K562 (cell line): ENCODE results near the gene PHB1. TPM values are rescaled to one million over a fixed set of nuclear protein-coding genes. Genes with fewer than 3 reads are reported as not detected.
"Not testable (repeated sequence)": the region's sequence is repeated elsewhere in the genome, so short reads cannot be mapped to it uniquely, and the experiment has no call there.

Experiments used
- ATAC-seq: fragments of 200-7000 bp; cut with Tn5 transposase; 3 replicates; pipeline ENCODE4 v1.9.1; 2020; ENCODE audit warnings: moderate library complexity
- BruUV-seq: library from RNA; stranded (reverse); fragments of 400-500 nt; replicated peaks from 2 replicates; lab custom pipeline; 2021; lab: Mats Ljungman, UMichigan
- CTCF ChIA-PET: fragments of 300-600 bp; formaldehyde crosslinking; extraction: SDS; loops from one replicate; lab custom pipeline; 2021; ENCODE audit warnings: low intra/inter-chr PET ratio; lab: Yijun Ruan, JAX
- POLR2A ChIA-PET: fragments of 300-600, 350-650 bp; sonication (Branson Sonifier 250); formaldehyde crosslinking; extraction: SDS; loops from one replicate; lab custom pipeline; 2021; ENCODE audit warnings: antibody characterized with exemption, inconsistent platforms; lab: Yijun Ruan, JAX
- DNase-seq, 4 experiments: peaks; one replicate each; pipeline versions ENCODE4 v3.0.0 to v3.0.0-alpha.2; 2011 to 2018; ENCODE audit warnings: low spot score in 3 of 4, mixed read lengths in 3 of 4; ENCODE audit errors: extremely low read depth in 1 of 4
- FAIRE-seq: peaks from 2 replicates; lab custom pipeline; 2011; peaks lifted over from hg19 to GRCh38; lab: Jason Lieb, UNC
- H2AFZ ChIP-seq: 2 replicates; pipeline ENCODE4 v1.6.0; 2011; ENCODE audit warnings: low read depth, low read length, control low read depth, inconsistent platforms
- H3K27ac ChIP-seq: fragments of 200-600 bp; 3 replicates; pipeline ENCODE4 v1.8.0; 2011; ENCODE audit warnings: low read depth, mild to moderate bottlenecking, control low read depth, inconsistent platforms, low read length, moderate library complexity, mixed read lengths; ENCODE audit errors: extremely low read depth
- H3K27me3 ChIP-seq, 2 experiments: fragments of 300-600 bp in 1 of 2; 2 replicates in 1 of 2; 3 replicates in 1 of 2; pipeline versions ENCODE4 v1.6.0 to v1.8.0; 2011; ENCODE audit warnings: inconsistent platforms in 2 of 2, low read length in 2 of 2, mild to moderate bottlenecking in 1 of 2, mixed read lengths in 1 of 2, moderate library complexity in 1 of 2; ENCODE audit not compliant: control insufficient read depth in 2 of 2, insufficient read depth in 2 of 2
- H3K36me3 ChIP-seq: fragments of 300-600 bp; 3 replicates; pipeline ENCODE4 v1.8.0; 2011; ENCODE audit warnings: mild to moderate bottlenecking, low read length, inconsistent platforms; ENCODE audit not compliant: control insufficient read depth, insufficient read depth
- H3K4me1 ChIP-seq, 2 experiments: fragments of 200-600 bp in 1 of 2; replicated peaks in 1 of 2; 2 replicates in 1 of 2; 3 replicates in 1 of 2; pipeline versions ENCODE4 v1.5.1 to v1.8.0; 2011; ENCODE audit warnings: inconsistent platforms in 2 of 2, low read length in 2 of 2, mild to moderate bottlenecking in 1 of 2, mixed read lengths in 1 of 2, moderate library complexity in 1 of 2; ENCODE audit not compliant: control insufficient read depth in 2 of 2, insufficient read depth in 2 of 2
- H3K4me2 ChIP-seq: 2 replicates; pipeline ENCODE4 v1.6.1; 2011; ENCODE audit warnings: low read length, control low read depth, inconsistent platforms, mixed read lengths; ENCODE audit not compliant: insufficient read depth
- H3K4me3 ChIP-seq: fragments of 200-600 bp; sonication (generic), shearing (Covaris generic); 2 replicates; pipeline ENCODE4 v1.5.1; 2016; ENCODE audit warnings: control low read depth, inconsistent platforms
- H3K79me2 ChIP-seq: fragments of 200-600 bp; 3 replicates; pipeline ENCODE4 v1.8.0; 2011; ENCODE audit warnings: low read length, inconsistent platforms; ENCODE audit not compliant: control insufficient read depth, insufficient read depth
- H3K9ac ChIP-seq, 2 experiments: 2 replicates each; pipeline versions ENCODE4 v1.6.0 to v1.6.1; 2011; ENCODE audit warnings: low read depth in 2 of 2, low read length in 2 of 2, control low read depth in 1 of 2, inconsistent platforms in 1 of 2, mild to moderate bottlenecking in 1 of 2, mixed read lengths in 1 of 2; ENCODE audit not compliant: insufficient read depth in 1 of 2
- H3K9me1 ChIP-seq: one replicate; pipeline ENCODE4 v1.6.0; 2011; ENCODE audit warnings: inconsistent platforms, mild to moderate bottlenecking, low read length, moderate library complexity; ENCODE audit not compliant: control insufficient read depth, insufficient read depth
- H3K9me3 ChIP-seq: replicated peaks from 2 replicates; pipeline ENCODE4 v1.5.1; 2011; ENCODE audit warnings: low read depth, low read length, inconsistent platforms; ENCODE audit not compliant: control insufficient read depth, insufficient read depth
- H4K20me1 ChIP-seq: replicated peaks from 2 replicates; pipeline ENCODE4 v1.6.1; 2011; ENCODE audit warnings: low read length, inconsistent platforms, mixed read lengths; ENCODE audit not compliant: control insufficient read depth, insufficient read depth
- ATF3 ChIP-seq, 2 experiments: fragments of 450-650 bp in 1 of 2; sonication (generic) in 1 of 2; formaldehyde crosslinking in 1 of 2; IDR thresholded peaks in 1 of 2; conservative IDR thresholded peaks in 1 of 2; 2 replicates each; pipeline versions ENCODE4 v1.6.1 to v1.8.1; 2016 to 2023; ENCODE audit warnings: mild to moderate bottlenecking in 2 of 2, moderate library complexity in 2 of 2, inconsistent platforms in 1 of 2, missing genetic modification reagents in 1 of 2
- CREM ChIP-seq: IDR thresholded peaks from 2 replicates; pipeline ENCODE4 v1.6.1; 2014; ENCODE audit warnings: antibody characterized with exemption, low read depth
- DPF2 ChIP-seq: fragments of 450-650 bp; IDR thresholded peaks from 2 replicates; pipeline ENCODE4 v1.6.1; 2016
- EGR1 ChIP-seq: fragments of 450-650 bp; conservative IDR thresholded peaks from 2 replicates; pipeline ENCODE4 v1.6.1; 2017; ENCODE audit warnings: mild to moderate bottlenecking
- ETV6 ChIP-seq, 3 experiments: fragments of 150-350 bp in 1 of 3; sonication (generic) in 1 of 3; formaldehyde crosslinking in 1 of 3; IDR thresholded peaks; 2 replicates each; pipeline versions ENCODE4 v1.6.1 to v1.8.0; 2014 to 2022; ENCODE audit warnings: borderline replicate concordance in 2 of 3, low read depth in 2 of 3, antibody characterized with exemption in 1 of 3, low read length in 1 of 3, mild to moderate bottlenecking in 1 of 3, missing genetic modification reagents in 1 of 3
- FOSL1 ChIP-seq: fragments of 200-800 bp; sonication (Bioruptor generic); conservative IDR thresholded peaks from 2 replicates; pipeline ENCODE4 v1.6.1; 2016; ENCODE audit warnings: missing genetic modification characterization, missing compliant biosample characterization
- FOXM1 ChIP-seq, 2 experiments: fragments of 450-650 bp in 1 of 2; sonication (generic) in 1 of 2; formaldehyde crosslinking in 1 of 2; IDR thresholded peaks; 2 replicates each; pipeline versions ENCODE4 v1.6.1 to v1.9.0; 2017 to 2022; ENCODE audit warnings: low read depth in 2 of 2, mild to moderate bottlenecking in 2 of 2, missing genetic modification reagents in 1 of 2, moderate library complexity in 1 of 2
- KDM1A ChIP-seq, 2 experiments: fragments of 450-650 bp; IDR thresholded peaks; 2 replicates each; pipeline ENCODE4 v1.6.1; 2016; ENCODE audit warnings: mild to moderate bottlenecking in 2 of 2
- MIER1 ChIP-seq: fragments of 450-650 bp; IDR thresholded peaks from 2 replicates; pipeline ENCODE4 v1.6.1; 2016; ENCODE audit warnings: antibody characterized with exemption, mild to moderate bottlenecking, low read depth
- NR2C1 ChIP-seq, 2 experiments: fragments of 450-650 bp; IDR thresholded peaks; 2 replicates each; pipeline ENCODE4 v1.6.1; 2017; ENCODE audit warnings: mild to moderate bottlenecking in 2 of 2, antibody characterized with exemption in 1 of 2, inconsistent platforms in 1 of 2, missing compliant biosample characterization in 1 of 2, missing genetic modification characterization in 1 of 2
- TRIM28 ChIP-seq: fragments of 450-650 bp; IDR thresholded peaks from 2 replicates; pipeline ENCODE4 v1.6.1; 2017
- YY1 ChIP-seq, 3 experiments: IDR thresholded peaks; 2 replicates each; pipeline ENCODE4 v1.6.1; 2011; ENCODE audit warnings: low read length in 2 of 3, mild to moderate bottlenecking in 2 of 3, moderate library complexity in 2 of 3, borderline replicate concordance in 1 of 3, control low read depth in 1 of 3, low read depth in 1 of 3; ENCODE audit not compliant: insufficient read depth in 3 of 3, insufficient replicate concordance in 2 of 3, control insufficient read depth in 1 of 3, insufficient read length in 1 of 3; ENCODE audit errors: extremely low read depth in 1 of 3
- ZNF274 ChIP-seq: IDR thresholded peaks from 2 replicates; pipeline ENCODE4 v1.6.1; 2011; ENCODE audit warnings: low read depth, mild to moderate bottlenecking, low read length, moderate library complexity, borderline replicate concordance
- ZNF316 ChIP-seq: fragments of 450-650 bp; IDR thresholded peaks from 2 replicates; pipeline ENCODE4 v1.6.1; 2016
- ZNF384 ChIP-seq: IDR thresholded peaks from 2 replicates; pipeline ENCODE4 v1.6.1; 2012; ENCODE audit warnings: low read depth, low read length, improper control_type of control experiment
- WGBS: fragments of 100-300 bp; shearing (Covaris generic); methylation state at CpG from one replicate; pipeline ENCODE4 v1.1.6; 2016; ENCODE audit warnings: low coverage, mixed read lengths; ENCODE audit not compliant: insufficient coverage; ENCODE audit errors: missing lambda C conversion rate; 5-methylcytosine and 5-hydroxymethylcytosine counted together
- in situ Hi-C: fragments of 300-500 bp; cut with MboI; formaldehyde crosslinking; loops from 4 replicates; pipeline ENCODE4 v1.15.0; 2018; ENCODE audit warnings: inconsistent platforms, mixed read lengths
- intact Hi-C: fragments of 100-400 bp; cut with micrococcal nuclease; formaldehyde crosslinking; loops from 2 replicates; pipeline ENCODE4 v1.14.2; 2022
- polyA plus RNA-seq, 8 experiments: library from polyadenylated mRNA; depleted of rRNA in 4 of 8; stranded (reverse) in 5 of 8; unstranded in 3 of 8; fragments of >200 nt; fragmentation: Nextera tagmentation in 2 of 8; fragmentation: Illumina TruSeq in 1 of 8; extraction: Ambion mirVana in 2 of 8; extraction: Trizol in 1 of 8; gene quantifications; 2 replicates each; pipeline versions ENCODE4 v1.2.1 to v1.2.3, GENCODE V29; 2011 to 2014; ENCODE audit warnings: inconsistent platforms in 1 of 8, missing spikeins in 1 of 8
- total RNA-seq, 7 experiments: library from RNA; depleted of rRNA in 6 of 7; stranded (reverse); fragments of >200 nt in 6 of 7; fragmentation: Illumina TruSeq in 2 of 7; extraction: Trizol in 2 of 7; gene quantifications; 2 replicates each; pipeline versions ENCODE4 v1.2.1 to v1.2.3, GENCODE V29; 2011 to 2021; ENCODE audit warnings: low replicate concordance in 1 of 7

Gene PHB1
- total and polyA plus RNA-seq, 9 of the 15 experiments (the other 6 are each of a cell fraction or from before 2014, with no cell fraction given): 191 to 818 (median 349) TPM

- peak; percentile 89 to 93; a peak in 3 of 4 replicates for TF ChIP-seq ETV6 (IDR thresholded peaks at IDR 0.05; ENCODE audit: borderline replicate concordance in 1 of 2, low read depth in 2 of 2, low read length in 1 of 2)
- no peak for TF ChIP-seq ETV6 (CRISPR knock-in tag; IDR thresholded peaks at IDR 0.05; ENCODE audit: borderline replicate concordance)
- no peak for TF ChIP-seq ZNF274
- 0 out of 2 replicates have a peak, but pooled peaks have one; percentile 13 for TF ChIP-seq CREM
- TF ChIP-seq, all 486 proteins: peak for 71
Observed at GRCh38 chr17:49390548-49391324, 23.9 kb downstream of the PHB1 start (continued).

GRCh38 chr17:49389514-49390347 lies 25.0 kb downstream of the PHB1 start:
- in situ Hi-C loops: loop anchor here (5.0 kb wide), 1 partner anchor 72 kb away; no protein-coding TSS in a partner anchor
- peak overlapping the region; percentile 65; the same call in 2 of the 3 replicates for H3K27ac ChIP-seq
- TF ChIP-seq FOXM1 (IDR thresholded peaks at IDR 0.05; ENCODE audit: low read depth): peak; percentile 66; the same call in 1 of the 2 replicates
- TF ChIP-seq FOXM1 (CRISPR knock-in tag; IDR thresholded peaks at IDR 0.05; ENCODE audit: low read depth); ATF3 (CRISPR knock-in tag; conservative IDR thresholded peaks at IDR 0.05); NR2C1 (tag; IDR thresholded peaks at IDR 0.05): not testable (repeated sequence)
- peak in 1 of 3 experiments; percentile 7 for TF ChIP-seq YY1 (IDR thresholded peaks at IDR 0.05; ENCODE audit: borderline replicate concordance in 1 of 3, control insufficient read depth in 1 of 3, extremely low read depth in 1 of 3, insufficient read depth in 3 of 3, insufficient read length in 1 of 3, insufficient replicate concordance in 2 of 3, low read depth in 1 of 3, low read length in 2 of 3)
- TF ChIP-seq DPF2: peak; percentile 46; the same call in 1 of the 2 replicates
- TF ChIP-seq FOSL1 (tag): 0 out of 2 replicates have a peak, but pooled peaks have one; percentile 34
- TF ChIP-seq MIER1: 0 out of 2 replicates have a peak, but pooled peaks have one; percentile 14
- TF ChIP-seq ATF3 (IDR thresholded peaks at IDR 0.05): peak; percentile 61
- TF ChIP-seq NR2C1 (IDR thresholded peaks at IDR 0.05): 0 out of 2 replicates have a peak, but pooled peaks have one; percentile 18
- 0 out of 2 replicates have a peak, but pooled peaks have one; percentile 27 for TF ChIP-seq TRIM28
- 0 out of 2 replicates have a peak, but pooled peaks have one; percentile 17 for TF ChIP-seq ZNF316
- TF ChIP-seq KDM1A (IDR thresholded peaks at IDR 0.05): peak; percentile 59 to 60; a peak in 2 of 4 replicates
- TF ChIP-seq EGR1: peak; percentile 80
- peak; percentile 54; the same call in 1 of the 2 replicates for TF ChIP-seq ZNF384

More at GRCh38 chr17:49389514-49390347, 25.0 kb downstream of the PHB1 start:
- H3K79me2 ChIP-seq, FAIRE-seq, H4K20me1 ChIP-seq, intact Hi-C loops, ATAC-seq, BruUV-seq, H3K9ac ChIP-seq, H3K9me1 ChIP-seq, H3K4me3 ChIP-seq, H3K36me3 ChIP-seq, H3K27me3 ChIP-seq, H3K9me3 ChIP-seq, DNase-seq: not testable (repeated sequence)
- CTCF ChIA-PET: interaction anchor here (0.5 to 0.6 kb wide), 2 partner anchors 75 to 711 kb away, joined by 3 read pairs; no protein-coding TSS in a partner anchor
- peak overlapping the region; percentile 65; the same call in 1 of the 2 replicates for H3K4me2 ChIP-seq
- H3K4me1 ChIP-seq: peaks cover 20 to 38% of the 10 kb centered on the region in 2 experiments
- peak overlapping the region; percentile 98 for H2AFZ ChIP-seq
- 67% methylated on average over 11 of the region's 12 CpGs for WGBS
- POLR2A ChIA-PET: interaction anchor here (1.3 to 1.5 kb wide), 2 partner anchors 8 to 12 kb away, joined by 3 read pairs; no protein-coding TSS in a partner anchor
